ENCODE data around the gene OPA3.
"Not testable (repeated sequence)": the region's sequence is repeated elsewhere in the genome, so short reads cannot be mapped to it uniquely, and the experiment has no call there.

Gene OPA3

DNA sequence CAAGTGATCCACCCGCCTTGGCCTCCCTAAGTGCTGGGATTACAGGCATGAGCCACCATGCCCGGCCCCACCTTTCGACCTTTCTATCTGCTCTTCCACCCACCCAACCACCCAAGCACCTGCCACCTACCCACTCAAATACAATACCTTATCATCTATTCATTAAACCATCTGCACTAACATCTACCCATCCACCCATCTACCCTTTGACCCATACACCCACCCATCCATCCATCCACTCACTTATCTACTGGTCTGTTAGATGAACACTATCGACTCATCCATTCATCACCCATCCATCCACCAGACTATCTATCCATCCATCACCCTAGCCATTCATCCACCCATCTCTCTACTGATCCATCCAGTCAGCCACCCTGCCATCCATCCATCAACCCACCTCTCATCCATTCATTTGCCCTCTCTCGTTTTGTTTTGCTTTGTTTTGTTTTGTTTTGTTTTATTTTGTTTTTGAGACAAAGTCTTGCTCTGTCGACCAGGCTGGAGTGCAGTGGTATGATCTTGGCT is 37.4 kb upstream of the OPA3 start:
- Histone ChIP-seq H3K4me3 (replicated peaks; ENCODE audit: low read depth, low read length) (no peak overlapping the region), H3K27me3 (replicated peaks; ENCODE audit: control insufficient read depth, insufficient read depth, low read length) (no peaks in the 10 kb centered on the region), H3K36me3 (ENCODE audit: control insufficient read depth, insufficient read depth, low read length) (peaks cover 29% of the 10 kb centered on the region)
- TF ChIP-seq, protein P1, sequence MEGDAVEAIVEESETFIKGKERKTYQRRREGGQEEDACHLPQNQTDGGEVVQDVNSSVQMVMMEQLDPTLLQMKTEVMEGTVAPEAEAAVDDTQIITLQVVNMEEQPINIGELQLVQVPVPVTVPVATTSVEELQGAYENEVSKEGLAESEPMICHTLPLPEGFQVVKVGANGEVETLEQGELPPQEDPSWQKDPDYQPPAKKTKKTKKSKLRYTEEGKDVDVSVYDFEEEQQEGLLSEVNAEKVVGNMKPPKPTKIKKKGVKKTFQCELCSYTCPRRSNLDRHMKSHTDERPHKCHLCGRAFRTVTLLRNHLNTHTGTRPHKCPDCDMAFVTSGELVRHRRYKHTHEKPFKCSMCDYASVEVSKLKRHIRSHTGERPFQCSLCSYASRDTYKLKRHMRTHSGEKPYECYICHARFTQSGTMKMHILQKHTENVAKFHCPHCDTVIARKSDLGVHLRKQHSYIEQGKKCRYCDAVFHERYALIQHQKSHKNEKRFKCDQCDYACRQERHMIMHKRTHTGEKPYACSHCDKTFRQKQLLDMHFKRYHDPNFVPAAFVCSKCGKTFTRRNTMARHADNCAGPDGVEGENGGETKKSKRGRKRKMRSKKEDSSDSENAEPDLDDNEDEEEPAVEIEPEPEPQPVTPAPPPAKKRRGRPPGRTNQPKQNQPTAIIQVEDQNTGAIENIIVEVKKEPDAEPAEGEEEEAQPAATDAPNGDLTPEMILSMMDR (IDR thresholded peaks at IDR 0.05; ENCODE audit: insufficient read depth, low read length, poor library complexity, severe bottlenecking) = no peak
- DNase-seq (ENCODE audit: extremely low read depth, insufficient read length) = no peak

DNA sequence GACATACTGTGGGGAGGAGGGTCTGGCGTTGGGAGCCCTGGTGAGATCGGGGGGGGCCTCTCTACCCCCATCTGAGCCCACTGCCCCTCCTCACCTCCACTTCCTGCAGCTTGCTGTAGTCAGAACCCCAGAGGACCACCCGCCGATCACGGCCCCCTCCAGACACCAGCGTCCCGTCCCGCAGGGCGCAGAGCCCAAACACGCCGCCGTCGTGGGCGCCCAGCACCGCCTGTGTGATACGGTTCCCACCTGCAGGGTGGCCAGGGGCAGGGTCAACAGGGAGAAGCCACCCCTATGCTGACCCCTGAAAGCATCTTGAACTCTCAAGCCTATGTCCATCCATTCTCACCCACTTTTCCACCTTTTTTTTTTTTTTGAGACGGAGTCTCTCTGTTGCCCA is 36.8 kb upstream of the OPA3 start:
- Histone ChIP-seq H3K4me3 (replicated peaks; ENCODE audit: low read depth, low read length) (no peak overlapping the region), H3K36me3 (ENCODE audit: control insufficient read depth, insufficient read depth, low read length) (peaks cover 29% of the 10 kb centered on the region), H3K27me3 (replicated peaks; ENCODE audit: control insufficient read depth, insufficient read depth, low read length) (no peaks in the 10 kb centered on the region)
- TF ChIP-seq, protein P1 (IDR thresholded peaks at IDR 0.05; ENCODE audit: insufficient read depth, low read length, poor library complexity, severe bottlenecking) = no peak
- no peak for DNase-seq (ENCODE audit: extremely low read depth, insufficient read length)

DNA sequence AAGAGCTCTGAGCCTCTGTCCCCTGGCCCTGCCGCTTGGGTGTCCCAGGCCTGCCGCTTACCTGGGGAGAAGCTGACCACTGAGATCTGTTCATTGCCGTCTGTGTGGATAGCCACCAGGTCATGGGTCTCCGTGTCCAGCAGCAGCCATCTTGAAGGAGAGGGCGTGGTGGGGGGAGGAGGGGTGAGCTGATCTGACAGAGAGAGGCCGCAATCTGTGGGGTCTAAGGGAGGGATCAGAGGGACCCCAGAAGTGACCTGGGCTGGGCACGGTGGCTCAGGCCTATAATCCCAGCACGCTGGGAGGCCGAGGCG is 32.1 kb upstream of the OPA3 start:
- no peaks in the 10 kb centered on the region for H3K27me3 ChIP-seq (replicated peaks; ENCODE audit: control insufficient read depth, insufficient read depth, low read length)
- DNase-seq (ENCODE audit: extremely low read depth, insufficient read length) = no peak
- H3K4me3 ChIP-seq (replicated peaks; ENCODE audit: low read depth, low read length) = no peak overlapping the region
- peaks cover 36% of the 10 kb centered on the region for H3K36me3 ChIP-seq (ENCODE audit: control insufficient read depth, insufficient read depth, low read length)
- TF ChIP-seq, protein P1 (IDR thresholded peaks at IDR 0.05; ENCODE audit: insufficient read depth, low read length, poor library complexity, severe bottlenecking) = no peak

DNA sequence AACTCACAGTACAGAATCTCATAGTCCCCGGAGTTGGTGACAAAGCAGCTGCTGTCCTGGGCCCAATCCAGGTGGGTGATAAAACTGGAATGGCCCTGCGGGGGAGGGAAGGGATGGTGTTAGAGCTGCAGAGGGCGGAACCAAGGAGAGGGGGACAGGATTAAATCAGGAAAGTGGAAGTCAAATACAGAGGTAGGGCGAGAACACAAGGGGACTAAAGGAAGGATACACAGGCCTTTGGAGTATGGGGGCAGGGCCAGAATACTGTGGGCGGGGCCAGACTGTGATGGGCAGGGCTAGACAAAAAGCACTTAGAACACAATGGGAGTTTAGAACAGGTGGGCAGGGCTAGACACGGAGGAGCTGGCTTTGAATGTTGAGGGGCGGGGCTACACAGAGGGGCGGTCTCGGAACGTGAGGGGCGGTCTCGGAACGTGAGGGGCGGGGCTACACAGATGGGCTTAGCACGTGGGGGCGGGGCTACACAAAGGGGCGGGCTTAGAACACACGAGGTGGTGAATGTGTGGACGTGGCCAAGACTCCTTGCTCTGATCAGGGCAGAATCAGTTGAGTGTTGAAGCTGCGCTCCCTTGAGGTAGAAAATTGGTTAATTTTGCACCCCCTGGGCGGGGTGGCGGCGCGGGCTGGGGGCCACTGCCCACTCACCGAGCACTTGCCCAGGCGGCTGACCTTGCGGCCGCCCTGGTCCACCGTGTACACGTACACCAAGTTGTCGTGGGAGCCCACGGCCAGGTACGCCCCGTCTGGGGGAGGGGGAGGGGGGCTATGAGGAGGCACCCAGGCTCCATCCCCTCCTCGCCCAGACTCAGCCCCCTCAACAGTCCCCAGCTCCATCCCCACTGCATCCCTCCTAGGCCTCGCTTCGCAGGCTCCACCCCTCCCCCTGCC is 31.4 kb upstream of the OPA3 start:
- Histone ChIP-seq H3K4me3 (replicated peaks; ENCODE audit: low read depth, low read length) (no peak overlapping the region), H3K27me3 (replicated peaks; ENCODE audit: control insufficient read depth, insufficient read depth, low read length) (no peaks in the 10 kb centered on the region), H3K36me3 (ENCODE audit: control insufficient read depth, insufficient read depth, low read length) (peaks cover 33% of the 10 kb centered on the region)
- DNase-seq (ENCODE audit: extremely low read depth, insufficient read length) = peak; percentile 91
- TF ChIP-seq, protein P1 (IDR thresholded peaks at IDR 0.05; ENCODE audit: insufficient read depth, low read length, poor library complexity, severe bottlenecking) = no peak

DNA sequence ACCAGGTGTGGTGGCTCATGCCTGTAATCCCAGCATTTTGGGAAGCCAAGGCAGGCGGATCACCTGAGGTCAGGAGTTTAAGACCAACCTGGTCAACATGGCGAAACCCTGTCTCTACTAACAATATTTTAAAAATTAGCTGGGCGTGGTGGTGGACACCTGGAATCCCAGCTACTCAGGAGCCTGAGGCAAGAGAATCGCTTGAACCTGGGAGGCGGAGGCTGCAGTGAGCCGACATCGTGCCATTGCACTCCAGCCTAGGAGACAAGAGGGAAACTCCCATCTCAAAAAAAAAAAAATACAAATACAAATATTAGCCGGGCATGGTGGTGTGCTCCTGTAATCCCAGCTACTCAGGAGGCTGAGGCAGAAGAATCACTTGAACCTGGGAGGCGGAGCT is 30.5 kb upstream of the OPA3 start:
- peaks cover 28% of the 10 kb centered on the region for H3K36me3 ChIP-seq (ENCODE audit: control insufficient read depth, insufficient read depth, low read length)
- H3K4me3 ChIP-seq (replicated peaks; ENCODE audit: low read depth, low read length) = not testable (repeated sequence)

DNA sequence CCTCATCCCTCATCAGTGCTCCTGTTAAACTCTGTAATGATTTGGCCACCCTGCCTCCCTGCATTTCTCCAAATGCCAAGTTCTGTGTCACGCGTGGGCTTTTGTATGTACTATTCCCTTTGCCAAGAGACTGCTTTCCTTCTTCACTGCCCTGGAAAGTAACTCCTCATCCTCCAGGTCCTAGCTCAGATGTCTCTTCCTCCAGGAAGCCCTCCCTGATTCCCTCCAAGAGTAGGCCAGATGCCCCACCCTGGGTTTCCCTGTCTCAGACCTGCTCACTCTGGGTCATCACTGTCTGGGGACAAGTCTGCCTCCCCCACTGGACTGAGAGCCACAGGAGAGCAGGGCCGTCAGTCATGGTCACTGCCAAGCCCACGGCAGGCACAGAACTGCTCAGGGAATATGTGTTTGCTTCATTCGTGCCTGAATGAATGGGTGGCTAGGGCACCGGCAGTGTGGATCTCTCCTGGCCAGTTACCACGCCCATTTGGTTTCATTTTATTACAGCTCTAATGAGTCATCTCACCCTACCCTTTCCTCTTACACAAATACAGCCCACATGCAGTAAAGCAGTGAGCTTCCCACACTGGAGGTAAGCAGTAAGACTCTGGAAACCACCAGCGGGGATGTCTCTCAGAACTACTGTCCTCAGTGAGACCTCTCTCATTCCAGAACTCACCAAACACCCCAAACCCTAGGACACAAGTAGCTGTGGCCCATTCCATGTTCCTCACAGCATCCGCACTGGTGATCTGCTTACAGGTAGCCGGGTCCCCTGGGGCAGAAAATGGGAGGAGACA is 29.5 kb upstream of the OPA3 start:
- peak; percentile 58 for DNase-seq (ENCODE audit: extremely low read depth, insufficient read length)
- H3K36me3 ChIP-seq (ENCODE audit: control insufficient read depth, insufficient read depth, low read length) = peaks cover 24% of the 10 kb centered on the region
- TF ChIP-seq, protein P1 (IDR thresholded peaks at IDR 0.05; ENCODE audit: insufficient read depth, low read length, poor library complexity, severe bottlenecking) = no peak
- no peaks in the 10 kb centered on the region for H3K27me3 ChIP-seq (replicated peaks; ENCODE audit: control insufficient read depth, insufficient read depth, low read length)
- H3K4me3 ChIP-seq (replicated peaks; ENCODE audit: low read depth, low read length) = no peak overlapping the region

More for the DNA sequence above, 30.5 kb upstream of the OPA3 start:
- H3K27me3 ChIP-seq (replicated peaks; ENCODE audit: control insufficient read depth, insufficient read depth, low read length); DNase-seq (ENCODE audit: extremely low read depth, insufficient read length): not testable (repeated sequence)
